ENCODE measurements around the gene ARHGEF7.
"Not testable (repeated sequence)": the region's sequence is repeated elsewhere in the genome, so short reads cannot be mapped to it uniquely, and the experiment has no call there.

ARHGEF7 gene

GRCh38 chr13:111076155-111077013 lies 38.7 kb upstream of the ARHGEF7 start:
- H3K27me3 ChIP-seq: no peaks in the 10 kb centered on the region
- no peaks in the 10 kb centered on the region for H3K4me1 ChIP-seq
- no peak for TF ChIP-seq Cebpa-rat (IDR thresholded peaks at IDR 0.05)
- no peaks in the 10 kb centered on the region; a peak in 1 of 22 replicates for H3K36me3 ChIP-seq
- no peaks in the 10 kb centered on the region for H4K20me1 ChIP-seq
- no peak overlapping the region for H3K27ac ChIP-seq
- no peak overlapping the region for H3K9ac ChIP-seq
- no peak overlapping the region for H3K4me3 ChIP-seq
- no peak overlapping the region for H3K4me2 ChIP-seq
- H3K9me3 ChIP-seq (replicated peaks in 1 of 11): peaks cover 54 to 64% (median 57%) of the 10 kb centered on the region in 11 experiments

- Histone ChIP-seq H3K36me3 (no peaks in the 10 kb centered on the region; a peak in 1 of 22 replicates), H3K4me1 (no peaks in the 10 kb centered on the region), H4K20me1 (no peaks in the 10 kb centered on the region), H3K27ac (no peak overlapping the region), H3K9ac (no peak overlapping the region), H3K4me2 (no peak overlapping the region), H3K27me3 (no peaks in the 10 kb centered on the region), H3K9me3 (replicated peaks in 1 of 11) (peaks cover 24 to 45% (median 36%) of the 10 kb centered on the region in 11 experiments), H3K4me3 (no peak overlapping the region)
- no peak for TF ChIP-seq Cebpa-rat (IDR thresholded peaks at IDR 0.05)
Measured at GRCh38 chr13:111079375-111079774, 35.7 kb upstream of the ARHGEF7 start.

- Histone ChIP-seq H3K27ac (no peak overlapping the region), H3K4me1 (no peaks in the 10 kb centered on the region), H3K4me2 (no peak overlapping the region), H3K9me3 (replicated peaks in 1 of 11) (peaks cover 11 to 32% (median 24%) of the 10 kb centered on the region in 11 experiments), H4K20me1 (no peaks in the 10 kb centered on the region), H3K9ac (no peak overlapping the region), H3K36me3 (no peaks in the 10 kb centered on the region; a peak in 1 of 22 replicates), H3K27me3 (no peaks in the 10 kb centered on the region), H3K4me3 (no peak overlapping the region)
- no peak for TF ChIP-seq Cebpa-rat (IDR thresholded peaks at IDR 0.05)
Measured at GRCh38 chr13:111080642-111081041, 34.5 kb upstream of the ARHGEF7 start.

- no peak overlapping the region for H3K27ac ChIP-seq
- peaks cover 0 to 17% (median 11%) of the 10 kb centered on the region in 11 experiments; a peak in 5 of 22 replicates for H3K9me3 ChIP-seq (replicated peaks in 1 of 11)
- H3K4me3 ChIP-seq: no peak overlapping the region
- H3K36me3 ChIP-seq: no peaks in the 10 kb centered on the region
- H3K27me3 ChIP-seq: no peaks in the 10 kb centered on the region
- H3K4me1 ChIP-seq: no peaks in the 10 kb centered on the region
- TF ChIP-seq Cebpa-rat (IDR thresholded peaks at IDR 0.05): no peak
- H3K4me2 ChIP-seq: no peak overlapping the region
- no peak overlapping the region for H3K9ac ChIP-seq
- H4K20me1 ChIP-seq: no peaks in the 10 kb centered on the region
Measured at GRCh38 chr13:111082240-111082639, 32.9 kb upstream of the ARHGEF7 start.

- not testable (repeated sequence) for H3K4me3 ChIP-seq, H3K36me3 ChIP-seq, H3K4me2 ChIP-seq, H3K27me3 ChIP-seq, H3K27ac ChIP-seq, H3K4me1 ChIP-seq, H3K9ac ChIP-seq, H4K20me1 ChIP-seq
- H3K9me3 ChIP-seq (replicated peaks in 1 of 11): peaks cover 0 to 15% (median 9%) of the 10 kb centered on the region in 11 experiments; a peak in 4 of 22 replicates
Measured at GRCh38 chr13:111082769-111083168, 32.3 kb upstream of the ARHGEF7 start.

GRCh38 chr13:111083693-111084092 lies 31.4 kb upstream of the ARHGEF7 start:
- H3K27me3 ChIP-seq, H3K36me3 ChIP-seq, H3K4me3 ChIP-seq, H3K4me1 ChIP-seq, H4K20me1 ChIP-seq, H3K27ac ChIP-seq, H3K4me2 ChIP-seq, H3K9ac ChIP-seq: not testable (repeated sequence)
- peaks cover 0 to 15% (median 9%) of the 10 kb centered on the region in 11 experiments; a peak in 4 of 22 replicates for H3K9me3 ChIP-seq (replicated peaks in 1 of 11)

GRCh38 chr13:111090169-111090568 lies 24.9 kb upstream of the ARHGEF7 start:
- TF ChIP-seq Cebpa-rat (IDR thresholded peaks at IDR 0.05): no peak
- no peak overlapping the region for H3K4me3 ChIP-seq
- no peaks in the 10 kb centered on the region for H3K36me3 ChIP-seq
- no peaks in the 10 kb centered on the region for H3K4me1 ChIP-seq
- no peak overlapping the region for H3K9ac ChIP-seq
- H3K4me2 ChIP-seq: no peak overlapping the region
- no peak overlapping the region for H3K27ac ChIP-seq
- no peaks in the 10 kb centered on the region for H4K20me1 ChIP-seq
- no peaks in the 10 kb centered on the region for H3K9me3 ChIP-seq (replicated peaks in 1 of 11)
- no peaks in the 10 kb centered on the region for H3K27me3 ChIP-seq

GRCh38 chr13:111092685-111093084 lies 22.4 kb upstream of the ARHGEF7 start:
- no peaks in the 10 kb centered on the region for H3K9me3 ChIP-seq (replicated peaks in 1 of 11)
- H3K27me3 ChIP-seq: no peaks in the 10 kb centered on the region

GRCh38 chr13:111093136-111093535 lies 22.0 kb upstream of the ARHGEF7 start:
- Histone ChIP-seq H3K9me3 (replicated peaks in 1 of 11) (no peaks in the 10 kb centered on the region), H4K20me1 (no peaks in the 10 kb centered on the region), H3K4me1 (no peaks in the 10 kb centered on the region), H3K27me3 (no peaks in the 10 kb centered on the region), H3K4me2 (no peak overlapping the region), H3K27ac (no peak overlapping the region), H3K9ac (no peak overlapping the region), H3K36me3 (no peaks in the 10 kb centered on the region), H3K4me3 (no peak overlapping the region)
- TF ChIP-seq Cebpa-rat (IDR thresholded peaks at IDR 0.05): no peak

More at GRCh38 chr13:111092685-111093084, 22.4 kb upstream of the ARHGEF7 start:
- Histone ChIP-seq H3K9ac (no peak overlapping the region), H3K27ac (no peak overlapping the region), H3K4me3 (no peak overlapping the region), H4K20me1 (no peaks in the 10 kb centered on the region), H3K4me1 (no peaks in the 10 kb centered on the region), H3K4me2 (no peak overlapping the region), H3K36me3 (no peaks in the 10 kb centered on the region)
- no peak for TF ChIP-seq Cebpa-rat (IDR thresholded peaks at IDR 0.05)

- H3K36me3 ChIP-seq: no peaks in the 10 kb centered on the region
- no peaks in the 10 kb centered on the region for H4K20me1 ChIP-seq
- H3K4me3 ChIP-seq: no peak overlapping the region
- H3K9ac ChIP-seq: no peak overlapping the region
- H3K4me2 ChIP-seq: no peak overlapping the region
- no peaks in the 10 kb centered on the region for H3K4me1 ChIP-seq
- no peak overlapping the region for H3K27ac ChIP-seq
- no peak for TF ChIP-seq Cebpa-rat (IDR thresholded peaks at IDR 0.05)
- H3K9me3 ChIP-seq (replicated peaks in 1 of 11): no peaks in the 10 kb centered on the region
- H3K27me3 ChIP-seq: no peaks in the 10 kb centered on the region
Measured at GRCh38 chr13:111093634-111094033, 21.5 kb upstream of the ARHGEF7 start.

Data from BLaER1 treated with 17β-estradiol and CSF1 and Interleukin-3, amounts not matched to agents 10 nM and 100 nM (cell line).